Posterior vena cava (tissue), 2 donors: Measurements from ENCODE around the gene SORBS1. TPM values are rescaled to one million over a fixed set of nuclear protein-coding genes. Genes with fewer than 3 reads are reported as not detected.

ENCODE experiments used
- DNase-seq: peaks from one replicate; pipeline ENCODE4 v3.0.0-alpha.2; 2020; ENCODE audit warnings: low spot score
- intact Hi-C, 2 donors: fragments of 100-400 bp; cut with DNase I; formaldehyde crosslinking; loops; one replicate each; pipeline versions ENCODE4 v1.14.1 to v1.14.2; 2022 to 2023
- total RNA-seq, 2 donors: library from RNA; stranded (reverse); fragmentation: NEBNext Ultra II Directional; extraction: Animal tissue kit (Norgen Biotek cat#: 25700); gene quantifications; one replicate each; pipeline ENCODE4 v1.2.1, GENCODE V29; 2021
- donor health status: DM: yes; HTN: yes; CAD: no.
- donor health status: DM: yes; HTN: yes; CAD: no.

The SORBS1 gene
- total RNA-seq, 2 donors from 2014 or later = 1,013 to 1,390 TPM

- intact Hi-C loops = no loop called here
- peak; percentile 79 for DNase-seq
Measured at GRCh38 chr10:95408983-95409873, 151.9 kb downstream of the SORBS1 start.

- peak; percentile 32 for DNase-seq
Measured at GRCh38 chr10:95408148-95408960, 152.8 kb downstream of the SORBS1 start.

GRCh38 chr10:95407546-95407945, 153.6 kb downstream of the SORBS1 start:
- intact Hi-C loops = no loop called here
- DNase-seq = peak; percentile 18

More at GRCh38 chr10:95408148-95408960, 152.8 kb downstream of the SORBS1 start:
- intact Hi-C loops = no loop called here

GRCh38 chr10:95406651-95407280, 154.4 kb downstream of the SORBS1 start:
- peak; percentile 81 for DNase-seq
- intact Hi-C loops = no loop called here

GRCh38 chr10:95405655-95406054, 155.5 kb downstream of the SORBS1 start:
- no peak for DNase-seq
- intact Hi-C loops = no loop called here

GRCh38 chr10:95404864-95405263, 156.3 kb downstream of the SORBS1 start:
- DNase-seq = no peak
- intact Hi-C loops = no loop called here

- intact Hi-C loops = no loop called here
- no peak for DNase-seq
Measured at GRCh38 chr10:95404462-95404858, 156.7 kb downstream of the SORBS1 start.

GRCh38 chr10:95403700-95404461, 157.3 kb downstream of the SORBS1 start:
- DNase-seq = peak; percentile 35
- intact Hi-C loops = no loop called here

- intact Hi-C loops = no loop called here
Measured at GRCh38 chr10:95401704-95402469, 159.3 kb downstream of the SORBS1 start.

GRCh38 chr10:95400787-95401186, 160.4 kb downstream of the SORBS1 start:
- DNase-seq = no peak
- intact Hi-C loops = no loop called here

More at GRCh38 chr10:95401704-95402469, 159.3 kb downstream of the SORBS1 start:
- no peak for DNase-seq

GRCh38 chr10:95399183-95399582, 162.0 kb downstream of the SORBS1 start:
- no peak for DNase-seq

GRCh38 chr10:95397747-95398146, 163.4 kb downstream of the SORBS1 start:
- intact Hi-C loops = no loop called here
- DNase-seq = no peak

More at GRCh38 chr10:95399183-95399582, 162.0 kb downstream of the SORBS1 start:
- intact Hi-C loops = no loop called here

- intact Hi-C loops = no loop called here
- DNase-seq = no peak
Measured at GRCh38 chr10:95395947-95396449, 165.2 kb downstream of the SORBS1 start.

GRCh38 chr10:95394161-95394880, 166.8 kb downstream of the SORBS1 start:
- no peak for DNase-seq
- intact Hi-C loops = no loop called here

GRCh38 chr10:95392681-95393164, 168.4 kb downstream of the SORBS1 start:
- DNase-seq = peak; percentile 35
- intact Hi-C loops = no loop called here

GRCh38 chr10:95392217-95392584, 169.0 kb downstream of the SORBS1 start:
- intact Hi-C loops = no loop called here
- DNase-seq = no peak

GRCh38 chr10:95391581-95392216, 169.5 kb downstream of the SORBS1 start:
- intact Hi-C loops = no loop called here
- no peak for DNase-seq
